Neural progenitor cell (in vitro differentiated cells): ENCODE results near the gene BARX1.

ENCODE experiments used
- EZH2 ChIP-seq: fragments of 200-600 bp; sonication (generic); IDR thresholded peaks from 2 replicates; pipeline ENCODE4 v1.6.1; 2017; ENCODE audit warnings: antibody characterized with exemption, mild to moderate bottlenecking, moderate library complexity
- EZH2phosphoT487 ChIP-seq: fragments of 200-600 bp; sonication (generic); IDR thresholded peaks from 2 replicates; pipeline ENCODE4 v1.6.1; 2017; ENCODE audit warnings: antibody characterized with exemption
- TF ChIP-seq, protein P1 (sequence below): fragments of 200-600 bp; sonication (generic); IDR thresholded peaks from 2 replicates; pipeline ENCODE4 v1.5.1; 2017; ENCODE audit warnings: antibody characterized with exemption, mild to moderate bottlenecking

DNA sequence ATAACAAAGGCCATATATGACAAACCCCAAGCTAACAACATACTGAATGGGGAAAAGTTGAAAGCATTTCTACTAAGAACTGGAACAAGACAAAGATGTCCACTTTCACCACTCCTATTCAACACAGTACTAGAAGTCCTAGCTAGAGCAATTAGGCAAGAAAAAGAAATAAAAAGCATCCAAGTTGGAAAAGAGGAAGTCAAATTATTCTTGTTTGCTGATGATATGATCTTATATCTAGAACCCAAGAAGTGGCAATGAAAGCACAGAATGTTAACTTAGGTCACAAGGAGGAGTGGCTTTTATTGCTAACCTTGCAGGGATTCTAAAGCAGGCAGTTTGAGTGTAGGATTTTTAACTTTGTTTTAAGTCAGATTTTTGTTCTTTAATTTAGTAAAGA lies 35.3 kb upstream of the BARX1 start:
- TF ChIP-seq, protein P1, sequence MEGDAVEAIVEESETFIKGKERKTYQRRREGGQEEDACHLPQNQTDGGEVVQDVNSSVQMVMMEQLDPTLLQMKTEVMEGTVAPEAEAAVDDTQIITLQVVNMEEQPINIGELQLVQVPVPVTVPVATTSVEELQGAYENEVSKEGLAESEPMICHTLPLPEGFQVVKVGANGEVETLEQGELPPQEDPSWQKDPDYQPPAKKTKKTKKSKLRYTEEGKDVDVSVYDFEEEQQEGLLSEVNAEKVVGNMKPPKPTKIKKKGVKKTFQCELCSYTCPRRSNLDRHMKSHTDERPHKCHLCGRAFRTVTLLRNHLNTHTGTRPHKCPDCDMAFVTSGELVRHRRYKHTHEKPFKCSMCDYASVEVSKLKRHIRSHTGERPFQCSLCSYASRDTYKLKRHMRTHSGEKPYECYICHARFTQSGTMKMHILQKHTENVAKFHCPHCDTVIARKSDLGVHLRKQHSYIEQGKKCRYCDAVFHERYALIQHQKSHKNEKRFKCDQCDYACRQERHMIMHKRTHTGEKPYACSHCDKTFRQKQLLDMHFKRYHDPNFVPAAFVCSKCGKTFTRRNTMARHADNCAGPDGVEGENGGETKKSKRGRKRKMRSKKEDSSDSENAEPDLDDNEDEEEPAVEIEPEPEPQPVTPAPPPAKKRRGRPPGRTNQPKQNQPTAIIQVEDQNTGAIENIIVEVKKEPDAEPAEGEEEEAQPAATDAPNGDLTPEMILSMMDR: no peak
- TF ChIP-seq EZH2: no peak
- no peak for TF ChIP-seq EZH2phosphoT487
